GM18861 (cell line): Measurements from ENCODE around the gene RIN1.
"Not testable (repeated sequence)": the region's sequence is repeated elsewhere in the genome, so short reads cannot be mapped to it uniquely, and the experiment has no call there.

Experiments
- ATAC-seq: cut with Tn5 transposase; IDR thresholded peaks from one replicate; pipeline ENCODE4 v1.9.1; 2021; ENCODE audit not compliant: unreplicated experiment

Gene RIN1

DNA sequence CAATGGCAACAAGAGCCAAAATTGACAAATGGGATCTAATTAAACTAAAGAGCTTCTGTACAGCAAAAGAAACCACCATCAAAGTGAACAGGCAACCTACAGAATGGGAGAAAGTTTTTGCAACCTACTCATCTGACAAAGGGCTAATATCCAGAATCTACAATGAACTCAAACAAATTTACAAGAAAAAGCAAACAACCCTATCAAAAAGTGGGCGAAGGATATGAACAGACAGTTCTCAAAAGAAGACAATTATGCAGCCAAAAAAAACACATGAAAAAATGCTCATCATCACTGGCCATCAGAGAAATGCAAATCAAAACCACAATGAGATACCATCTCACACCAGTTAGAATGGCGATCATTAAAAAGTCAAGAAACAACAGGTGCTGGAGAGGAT is 15.9 kb downstream of the RIN1 start:
- ATAC-seq = not testable (repeated sequence)

DNA sequence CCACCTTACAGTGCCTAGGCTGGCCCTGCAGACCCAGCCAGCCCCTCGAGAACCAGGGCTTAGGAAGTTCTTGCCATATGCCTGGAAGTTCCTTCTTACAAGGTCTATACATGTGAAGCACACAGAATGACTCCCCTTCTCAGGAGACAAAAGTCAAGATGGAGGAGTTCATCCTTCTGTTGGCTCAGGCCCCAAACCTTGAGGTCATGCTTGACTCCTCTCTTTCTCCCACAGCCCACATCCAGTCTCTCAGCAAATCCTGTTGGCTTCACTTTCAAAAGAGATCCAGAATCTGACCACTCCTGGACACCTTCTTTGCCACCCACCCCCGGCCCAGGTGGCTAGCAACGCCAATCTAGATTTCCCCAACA is 17.6 kb downstream of the RIN1 start:
- ATAC-seq = no peak

DNA sequence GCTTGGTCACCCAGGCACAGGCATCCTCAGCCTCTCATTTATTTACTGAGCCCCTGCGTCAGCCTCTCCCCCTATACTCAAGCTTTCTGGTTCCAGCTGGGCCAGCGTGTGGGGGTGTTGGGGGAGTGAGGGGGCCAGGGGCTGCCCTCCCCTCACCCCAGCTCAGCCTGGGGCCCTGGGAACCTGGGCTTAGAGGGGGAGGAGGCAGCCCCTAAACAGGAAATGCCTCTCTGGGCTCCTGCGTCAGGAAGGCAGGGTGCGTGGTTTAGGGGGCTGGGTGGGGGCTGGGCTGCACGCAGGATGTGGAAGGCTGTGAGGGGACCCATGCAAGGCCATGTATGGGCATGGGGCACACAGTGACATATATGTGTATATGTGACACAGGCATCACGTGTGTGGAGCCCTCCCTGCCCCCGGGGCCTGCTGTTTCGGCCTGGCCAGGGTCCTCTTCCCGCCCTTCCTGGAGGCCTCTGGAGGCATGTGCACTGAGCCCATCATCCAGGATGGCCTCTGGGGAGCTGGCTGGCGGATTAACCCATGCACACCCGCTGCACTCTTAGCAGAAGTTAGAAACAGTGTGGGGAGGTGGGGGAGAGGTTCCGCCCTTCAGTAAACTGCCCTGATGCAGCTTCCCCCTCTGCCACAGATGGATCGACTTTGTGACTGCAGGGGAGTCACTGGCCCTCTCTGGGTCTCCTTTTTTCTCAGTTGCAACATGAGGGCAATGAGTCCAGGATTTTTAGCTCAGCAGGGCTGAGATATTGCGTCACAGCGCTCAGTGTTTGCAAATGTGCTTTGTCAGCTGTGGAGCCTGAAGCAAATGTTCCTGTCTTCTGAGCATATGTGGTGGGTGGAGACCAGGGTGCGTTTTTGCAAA is 18.3 kb downstream of the RIN1 start:
- no peak for ATAC-seq

DNA sequence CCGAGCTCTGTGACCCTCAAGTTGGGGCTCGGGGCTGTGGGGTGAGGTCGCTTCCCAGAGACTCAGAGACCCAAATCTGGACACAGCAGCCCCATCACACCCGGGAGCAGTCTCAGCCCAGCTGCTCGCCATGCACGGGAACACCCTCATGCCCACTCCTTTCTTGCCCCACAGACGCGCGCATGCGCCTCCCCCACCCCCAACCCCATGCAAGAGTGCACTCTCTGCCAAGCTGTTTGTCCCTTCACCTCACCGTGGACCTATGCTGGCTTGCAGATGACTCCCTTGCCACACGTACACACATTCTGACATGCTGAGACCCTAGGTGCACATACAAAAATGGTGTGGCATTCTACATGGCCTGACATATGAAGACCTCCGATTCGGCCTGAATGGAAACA is 18.9 kb downstream of the RIN1 start:
- no peak for ATAC-seq

- ATAC-seq = no peak
Observed at GRCh38 chr11:66316849-66317251, 19.4 kb downstream of the RIN1 start, which contains the start of gene CD248. TSS of gene CD248 (minus strand) at chr11:66317044. CDS start at chr11:66317027, 17 bp downstream.

DNA sequence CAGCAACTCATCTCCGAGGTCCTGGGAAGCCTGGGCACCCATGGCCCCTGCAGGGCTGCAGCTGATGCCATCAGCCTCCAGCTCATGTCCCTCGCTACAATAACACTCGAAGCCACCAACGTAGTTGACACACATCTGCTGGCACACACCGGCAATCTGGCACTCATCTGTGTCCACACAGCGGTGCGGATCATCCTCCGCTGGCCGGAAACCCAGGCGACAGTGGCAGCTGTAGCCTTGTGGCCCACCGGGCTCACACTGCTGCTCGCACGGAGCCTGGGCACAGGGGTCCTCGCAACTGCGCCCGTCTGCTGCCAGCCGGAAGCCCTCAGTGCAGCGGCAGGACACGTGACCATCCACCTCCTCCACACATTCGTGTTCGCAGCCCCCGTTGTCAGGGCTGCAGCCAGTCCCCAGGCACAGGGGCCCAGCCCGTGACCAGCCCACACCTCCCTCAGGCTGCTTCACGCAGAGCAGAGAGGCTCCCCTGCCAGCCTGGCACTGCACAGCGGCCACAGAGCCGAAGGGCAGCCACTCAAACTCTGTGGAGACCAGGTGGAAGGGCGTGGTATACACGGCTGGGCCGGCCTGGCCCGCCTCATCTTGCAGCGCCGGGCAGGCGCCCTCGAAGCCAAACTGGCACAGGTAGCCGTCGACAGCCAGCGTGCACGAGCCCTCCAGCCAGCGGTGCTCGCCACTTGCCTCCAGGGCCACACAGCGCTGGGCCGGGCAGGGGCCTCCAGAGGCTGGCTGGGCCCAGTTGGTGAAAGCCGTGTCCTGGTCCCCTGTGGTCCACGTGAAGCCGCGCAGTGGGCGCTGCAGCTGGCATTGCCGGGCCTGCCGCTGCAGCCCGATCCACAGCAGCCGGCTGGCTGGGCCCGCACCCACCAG is 20.1 kb downstream of the RIN1 start:
- ATAC-seq = no peak

DNA sequence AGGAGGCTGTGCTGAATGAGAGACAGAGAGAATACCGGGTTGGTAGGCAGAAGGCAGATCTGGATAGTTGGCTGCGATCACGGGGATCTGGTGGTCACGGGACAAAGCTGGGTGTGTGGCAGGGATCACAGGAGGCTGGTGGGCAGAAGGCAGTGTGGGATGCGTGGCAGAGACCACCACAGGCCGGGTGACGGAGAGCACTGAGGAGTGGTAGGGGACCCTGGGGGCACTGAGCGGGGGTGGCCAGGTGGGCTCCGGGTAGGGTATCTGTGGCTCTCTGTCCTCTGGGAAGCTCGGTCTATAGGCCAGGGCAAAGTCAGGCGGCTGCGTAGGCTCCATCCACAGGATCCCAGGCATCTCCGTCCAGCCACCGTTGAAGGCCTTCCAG is 20.7 kb downstream of the RIN1 start:
- no peak for ATAC-seq

- ATAC-seq = no peak
Observed at GRCh38 chr11:66314561-66315497, 21.4 kb downstream of the RIN1 start.

GRCh38 chr11:66314186-66314501 is 22.1 kb downstream of the RIN1 start:
- no peak for ATAC-seq

GRCh38 chr11:66313321-66314185 is 22.7 kb downstream of the RIN1 start:
- ATAC-seq = no peak

GRCh38 chr11:66312549-66313320 is 23.5 kb downstream of the RIN1 start:
- peak; percentile 51 for ATAC-seq

GRCh38 chr11:66311965-66312548 is 24.2 kb downstream of the RIN1 start:
- peak; percentile 44 for ATAC-seq

DNA sequence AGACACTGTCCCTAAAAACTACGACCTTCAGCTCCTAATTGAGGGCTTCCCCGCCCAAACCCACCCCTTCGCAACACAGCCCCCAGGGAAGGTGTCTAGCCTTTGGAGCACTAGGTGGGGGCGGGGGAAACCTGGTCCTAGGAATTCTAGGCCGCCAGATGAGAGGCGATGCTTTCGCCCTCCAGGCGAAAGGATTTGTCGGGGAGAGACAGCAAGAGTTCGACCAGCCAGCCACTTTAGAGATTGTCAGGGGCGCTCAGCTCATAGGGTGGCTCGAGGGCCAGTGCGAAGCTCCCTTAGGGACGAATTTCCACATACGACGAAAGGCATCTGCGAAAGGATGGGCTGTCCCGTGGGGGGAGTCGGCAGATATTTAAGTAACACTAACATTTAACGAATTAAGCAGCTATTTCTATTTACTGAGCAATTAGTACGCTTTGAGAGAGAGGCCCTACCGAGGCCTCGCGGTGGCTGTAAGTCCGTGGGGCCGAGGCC is 24.7 kb downstream of the RIN1 start:
- peak; percentile 42 for ATAC-seq

GRCh38 chr11:66310803-66311440 is 25.3 kb downstream of the RIN1 start:
- ATAC-seq = not testable (repeated sequence)

DNA sequence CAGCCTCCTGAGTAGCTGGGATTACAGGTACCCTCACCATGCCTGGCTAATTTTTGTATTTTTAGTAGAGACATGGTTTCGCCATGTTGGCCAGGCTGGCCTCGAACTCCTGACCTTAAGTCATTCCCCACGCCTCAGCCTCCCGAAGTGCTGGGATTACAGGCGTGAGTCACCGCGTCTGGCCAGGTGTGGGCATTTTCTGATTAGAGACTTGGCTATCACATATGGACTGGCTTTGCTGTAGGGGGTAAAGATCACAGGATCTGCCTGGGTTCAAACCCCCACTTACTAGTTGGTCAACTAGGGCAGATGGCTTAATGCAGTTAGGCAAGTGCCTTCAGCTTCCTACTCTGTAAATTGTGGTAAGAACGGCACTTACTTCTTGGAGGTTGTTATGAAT is 25.9 kb downstream of the RIN1 start:
- no peak for ATAC-seq

GRCh38 chr11:66309475-66309874 is 26.8 kb downstream of the RIN1 start:
- ATAC-seq = no peak

DNA sequence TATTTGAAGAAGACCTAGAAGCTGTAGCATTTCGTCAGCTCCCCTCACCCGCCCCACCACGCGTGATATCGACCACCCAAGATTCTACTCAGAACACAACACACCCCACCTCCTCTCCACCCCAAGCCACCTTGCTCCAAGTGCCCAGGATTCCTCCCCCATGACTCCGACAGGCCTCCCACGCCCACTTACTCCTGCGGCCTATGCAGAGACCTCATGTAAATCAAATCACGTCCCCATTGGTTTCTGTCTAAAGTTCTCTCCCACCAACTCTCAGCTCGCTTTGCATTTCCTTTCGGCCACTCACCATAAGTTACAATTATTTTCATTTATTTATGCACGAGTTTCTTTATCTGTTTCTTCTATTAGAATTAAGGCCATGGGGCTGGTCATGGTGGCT is 33.6 kb downstream of the RIN1 start:
- ATAC-seq = no peak

GRCh38 chr11:66299186-66299585 is 37.0 kb downstream of the RIN1 start:
- no peak for ATAC-seq
